GM19025 (cell line): ENCODE measurements around the gene EHMT1.

Experiments
- ATAC-seq: cut with Tn5 transposase; IDR thresholded peaks from one replicate; pipeline ENCODE4 v1.9.1; 2021; ENCODE audit warnings: mild to moderate bottlenecking, low read depth, moderate library complexity; ENCODE audit not compliant: unreplicated experiment

The EHMT1 gene

DNA sequence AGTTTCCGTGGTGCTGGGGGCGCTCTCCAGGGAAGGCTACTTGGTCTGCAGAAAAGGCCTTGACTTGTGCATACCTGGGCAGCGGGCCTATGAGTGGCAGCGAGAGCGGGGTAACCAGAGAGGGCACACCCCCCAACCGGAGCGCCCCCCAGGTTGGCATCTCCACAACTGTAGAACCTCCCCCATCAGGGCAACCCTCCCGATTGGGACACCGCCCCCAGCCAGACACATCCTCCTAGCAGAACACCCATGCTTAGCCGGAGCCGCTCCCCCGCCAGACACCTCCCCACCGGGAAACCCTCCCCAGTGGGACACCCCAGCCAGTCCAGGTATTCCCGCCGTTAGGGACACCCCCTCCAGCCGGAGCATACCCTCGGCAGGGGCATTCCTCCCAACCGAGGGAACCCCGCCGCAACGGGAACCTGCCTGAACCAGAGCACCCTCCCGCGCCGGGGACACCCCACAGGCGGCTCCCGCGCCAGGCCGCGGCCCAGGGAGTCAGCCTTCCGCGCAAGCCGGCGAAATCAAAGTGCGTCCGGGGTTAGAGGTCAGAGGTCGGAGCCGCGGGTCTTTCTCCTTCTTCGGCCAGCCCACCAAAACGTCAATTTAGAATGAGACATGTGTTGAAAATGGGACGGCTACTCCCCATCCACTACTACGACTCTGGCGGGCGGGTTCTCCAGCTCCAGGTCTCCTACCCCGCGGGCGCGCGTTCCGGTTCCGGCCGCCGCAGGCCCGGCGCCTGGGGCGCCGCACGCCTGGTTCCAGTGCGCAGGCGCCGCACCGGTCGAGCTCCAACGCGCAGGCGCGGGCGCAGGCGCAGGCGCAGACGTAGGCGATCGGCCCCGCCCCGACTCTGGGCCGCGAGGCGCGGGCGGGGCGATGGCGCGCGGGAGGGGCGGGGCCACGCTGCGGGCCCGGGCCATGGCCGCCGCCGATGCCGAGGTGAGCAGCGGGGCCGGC, at the start of gene EHMT1:
EHMT1 (plus strand) TSS at position 901 of the 963 bp plus-strand sequence; CDS start at position 925, 24 bp downstream.
- ATAC-seq: peak; percentile 64

DNA sequence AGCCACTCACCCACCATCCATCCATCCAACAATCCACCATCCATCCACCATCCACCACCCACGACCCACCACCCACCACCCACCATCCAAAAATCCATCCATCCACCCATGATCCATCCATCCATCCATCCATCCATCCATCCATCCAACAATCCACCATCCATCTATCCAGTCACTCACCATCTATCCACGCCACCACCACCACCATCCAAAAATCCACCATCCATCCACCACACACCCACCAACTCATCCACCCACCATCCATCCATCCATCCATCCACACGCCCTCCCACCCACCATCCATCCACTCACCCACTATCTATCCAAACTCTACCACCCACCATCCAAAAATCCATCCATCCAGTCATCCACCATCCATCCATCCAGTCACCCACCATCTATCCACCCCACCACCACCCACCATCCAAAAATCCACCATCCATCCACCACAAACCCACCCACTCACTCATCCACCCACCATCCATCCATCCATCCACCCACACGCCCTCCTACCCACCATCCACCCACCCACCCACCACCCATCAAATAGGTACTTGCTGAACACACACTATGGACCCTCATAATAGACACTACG, 49.1 kb upstream of the EHMT1 start:
- no peak for ATAC-seq

DNA sequence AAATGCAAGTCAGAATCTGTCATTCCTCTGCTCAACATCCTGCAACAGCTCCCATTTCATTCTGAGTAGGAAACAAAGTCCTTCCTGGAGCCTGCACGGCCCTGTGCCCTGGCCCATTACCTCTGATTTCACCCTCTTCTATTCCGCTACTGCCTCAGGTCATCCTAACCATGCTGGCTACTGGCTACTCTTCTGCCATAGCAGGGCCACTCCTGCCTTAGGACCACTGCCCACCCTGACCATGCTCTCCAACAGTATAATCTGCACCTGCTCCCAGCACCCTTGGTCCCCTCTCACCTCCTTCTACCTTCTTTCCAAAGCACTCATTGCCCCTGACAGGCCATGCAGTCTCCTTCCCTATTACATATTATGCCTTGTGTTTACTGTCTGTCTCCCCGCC, 48.2 kb upstream of the EHMT1 start:
- no peak for ATAC-seq

DNA sequence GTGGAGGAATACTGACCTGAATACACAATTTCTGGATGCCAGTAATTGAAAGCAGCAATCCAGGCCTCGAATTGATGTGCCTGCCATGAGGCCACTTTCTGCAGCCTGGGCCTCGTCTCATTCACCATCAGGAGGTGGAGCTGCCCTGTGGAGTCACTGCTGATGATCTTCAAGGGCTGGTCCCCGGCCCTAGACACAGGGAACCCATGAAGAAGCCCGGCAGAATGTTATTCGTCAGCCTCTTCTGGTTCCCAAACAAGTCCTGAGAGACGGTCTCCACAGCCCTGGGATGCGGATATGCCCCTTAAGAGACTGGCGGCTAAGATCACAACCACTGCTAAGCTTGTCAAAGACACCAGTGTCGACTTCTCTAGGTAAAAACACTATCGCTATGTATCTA, 44.6 kb upstream of the EHMT1 start:
- ATAC-seq: no peak

DNA sequence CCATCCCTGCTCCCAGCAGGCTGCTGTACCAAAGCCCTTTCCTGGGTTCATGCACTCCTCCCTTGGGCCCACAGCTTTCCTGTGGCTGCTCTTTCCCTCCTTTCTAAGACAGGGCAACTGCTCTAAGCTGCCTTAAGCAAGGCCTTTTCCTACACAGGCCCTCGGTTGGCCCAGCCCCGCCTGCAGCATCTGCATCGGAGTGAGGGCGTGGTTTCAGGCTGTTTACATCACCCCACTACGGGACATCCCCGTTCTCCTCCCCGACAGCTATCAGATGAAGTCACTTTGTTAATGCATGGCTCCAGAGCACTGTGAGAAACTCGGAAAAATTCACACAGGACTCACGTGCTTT, 43.5 kb upstream of the EHMT1 start:
- ATAC-seq: no peak

DNA sequence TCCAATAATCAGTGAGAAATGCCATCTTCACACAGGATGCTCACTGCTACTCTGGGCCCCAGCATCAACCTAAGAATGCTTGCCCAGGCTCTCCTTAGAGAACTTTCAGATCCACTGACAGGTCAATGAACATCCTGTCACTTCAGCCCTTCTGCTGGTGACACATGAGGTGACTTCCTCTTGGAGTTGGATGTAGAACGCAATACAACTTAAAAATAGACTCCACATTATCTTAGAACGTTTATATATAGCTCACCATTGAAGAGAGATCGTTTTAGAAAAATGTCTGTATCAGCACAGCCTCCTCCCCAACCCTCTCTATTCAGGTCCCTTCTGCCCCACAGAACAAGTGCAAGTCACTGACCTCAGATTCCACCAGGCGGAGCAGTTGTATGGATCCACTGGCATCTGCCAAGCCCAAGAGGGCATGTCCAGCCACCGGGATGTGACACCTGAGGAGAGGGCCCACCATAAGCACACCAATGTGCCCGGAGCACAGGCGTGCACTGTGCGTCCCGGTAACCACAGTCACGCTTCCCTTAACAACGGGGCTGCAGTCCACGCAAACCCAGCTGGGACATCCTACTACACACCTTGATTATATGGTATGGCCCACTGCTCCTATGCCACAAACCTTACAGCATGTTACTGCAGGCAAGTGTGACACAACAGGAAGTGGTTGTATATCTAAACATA, 42.9 kb upstream of the EHMT1 start:
- ATAC-seq: no peak

DNA sequence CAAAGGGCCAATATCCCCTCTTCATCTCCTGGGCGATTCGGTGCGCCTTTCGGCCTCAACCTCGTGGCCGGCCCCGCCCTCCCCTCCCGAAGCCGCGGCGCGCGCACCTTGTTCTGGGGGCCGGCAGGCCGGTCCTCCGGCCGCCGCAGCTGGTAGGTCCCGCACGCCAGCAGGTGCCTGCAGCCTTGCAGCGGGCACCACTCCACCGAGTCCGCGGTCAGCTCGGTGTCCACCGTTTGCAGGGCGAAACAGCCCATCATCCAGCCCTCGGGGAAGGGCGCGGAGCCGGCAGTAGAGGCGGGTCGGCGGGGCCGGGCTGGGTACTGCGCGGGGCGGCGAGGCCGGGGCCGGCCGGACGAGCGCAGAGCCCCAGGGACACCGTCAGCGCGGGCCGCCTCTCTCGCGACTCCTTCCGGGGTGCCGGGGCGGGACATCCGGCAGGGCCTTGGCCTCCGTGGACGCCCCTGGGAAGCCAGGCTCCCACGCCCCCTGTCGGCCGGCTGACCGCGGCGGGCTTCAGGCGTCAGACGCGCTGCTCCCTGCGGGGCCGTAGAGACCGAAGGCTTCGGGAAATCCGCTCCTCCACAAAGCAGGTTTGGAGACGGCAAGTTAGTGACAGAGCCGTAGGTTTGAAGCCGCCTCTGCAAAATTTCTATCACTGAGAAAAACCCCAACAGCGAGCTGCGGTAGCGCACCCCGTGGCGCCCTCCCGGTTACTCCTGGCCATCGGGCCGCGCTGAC, 40.1 kb upstream of the EHMT1 start, which contains the start of gene DPH7:
DPH7 (minus strand) TSS at position 408 of the 741 bp plus-strand sequence; CDS start at position 260, 148 bp downstream.
- ATAC-seq: peak; percentile 93

DNA sequence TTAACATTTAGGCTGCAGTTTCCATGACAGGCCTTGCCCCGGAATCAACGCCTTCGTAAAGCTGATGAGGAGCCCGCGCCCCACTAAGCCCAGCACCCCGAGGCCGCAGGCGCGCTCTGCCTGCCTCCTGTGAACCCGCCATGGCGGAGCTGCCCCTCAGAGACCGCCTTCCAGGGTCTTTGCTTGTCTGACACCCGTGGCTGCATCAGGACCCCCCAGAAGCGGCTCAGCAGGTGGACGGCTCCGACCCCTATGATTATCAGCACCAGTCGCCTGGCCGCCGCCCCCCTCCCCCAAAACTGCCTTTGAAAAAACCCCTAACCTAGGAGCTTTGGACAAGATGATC, 39.6 kb upstream of the EHMT1 start:
- no peak for ATAC-seq

DNA sequence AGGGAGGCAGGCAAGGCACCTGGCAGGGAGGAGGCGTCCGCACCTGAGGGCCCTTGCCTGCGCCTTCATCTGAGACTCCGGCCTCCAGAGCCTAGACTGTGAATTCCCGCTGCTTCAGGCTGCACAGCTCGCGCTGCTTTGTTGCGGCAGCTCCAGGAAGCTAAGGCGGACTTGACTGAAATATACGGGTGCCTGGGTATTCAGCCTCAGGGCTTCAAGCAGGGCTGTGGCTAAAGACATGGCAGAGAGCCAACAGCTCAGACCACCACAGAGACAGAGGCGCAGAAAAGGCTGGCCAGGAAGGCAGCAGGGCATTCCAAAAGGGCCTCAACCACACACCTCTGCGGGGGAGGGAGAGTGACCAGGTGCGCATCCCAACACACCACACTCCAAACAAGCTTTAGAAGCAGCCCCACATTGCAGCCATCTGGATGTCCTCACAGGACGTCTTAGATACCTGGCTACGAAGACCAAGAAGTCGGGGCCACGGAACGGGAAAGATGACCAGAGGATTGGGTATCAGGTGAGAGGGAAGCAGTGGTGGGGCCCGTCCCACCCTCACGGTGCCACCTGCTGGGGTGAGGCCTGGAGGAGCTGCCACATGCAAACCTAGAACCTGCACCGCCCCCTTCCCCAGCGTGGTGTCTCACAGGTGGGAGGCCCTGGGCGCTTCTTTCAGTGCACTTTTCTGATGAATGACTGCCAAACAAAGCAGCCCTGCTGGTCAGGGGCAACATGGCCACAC, 38.4 kb upstream of the EHMT1 start:
- no peak for ATAC-seq

DNA sequence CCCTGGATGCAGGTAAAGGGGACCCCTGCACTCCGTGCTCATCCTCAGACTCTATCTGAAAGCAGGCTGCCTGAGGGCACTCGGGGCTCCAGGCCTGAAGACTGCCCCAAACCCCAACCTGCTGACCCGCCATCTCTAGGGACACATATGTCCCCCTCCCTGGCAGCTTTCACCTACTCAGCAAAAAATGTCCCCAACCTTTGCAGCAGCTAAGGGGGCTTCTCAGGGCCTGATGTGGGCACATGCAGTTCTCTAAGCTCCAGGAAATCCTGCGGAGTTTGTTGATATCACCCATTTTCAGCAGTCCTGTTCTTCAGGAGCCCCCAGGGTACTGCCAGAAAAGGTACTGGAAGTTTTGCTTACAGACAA, 37.9 kb upstream of the EHMT1 start:
- ATAC-seq: no peak

DNA sequence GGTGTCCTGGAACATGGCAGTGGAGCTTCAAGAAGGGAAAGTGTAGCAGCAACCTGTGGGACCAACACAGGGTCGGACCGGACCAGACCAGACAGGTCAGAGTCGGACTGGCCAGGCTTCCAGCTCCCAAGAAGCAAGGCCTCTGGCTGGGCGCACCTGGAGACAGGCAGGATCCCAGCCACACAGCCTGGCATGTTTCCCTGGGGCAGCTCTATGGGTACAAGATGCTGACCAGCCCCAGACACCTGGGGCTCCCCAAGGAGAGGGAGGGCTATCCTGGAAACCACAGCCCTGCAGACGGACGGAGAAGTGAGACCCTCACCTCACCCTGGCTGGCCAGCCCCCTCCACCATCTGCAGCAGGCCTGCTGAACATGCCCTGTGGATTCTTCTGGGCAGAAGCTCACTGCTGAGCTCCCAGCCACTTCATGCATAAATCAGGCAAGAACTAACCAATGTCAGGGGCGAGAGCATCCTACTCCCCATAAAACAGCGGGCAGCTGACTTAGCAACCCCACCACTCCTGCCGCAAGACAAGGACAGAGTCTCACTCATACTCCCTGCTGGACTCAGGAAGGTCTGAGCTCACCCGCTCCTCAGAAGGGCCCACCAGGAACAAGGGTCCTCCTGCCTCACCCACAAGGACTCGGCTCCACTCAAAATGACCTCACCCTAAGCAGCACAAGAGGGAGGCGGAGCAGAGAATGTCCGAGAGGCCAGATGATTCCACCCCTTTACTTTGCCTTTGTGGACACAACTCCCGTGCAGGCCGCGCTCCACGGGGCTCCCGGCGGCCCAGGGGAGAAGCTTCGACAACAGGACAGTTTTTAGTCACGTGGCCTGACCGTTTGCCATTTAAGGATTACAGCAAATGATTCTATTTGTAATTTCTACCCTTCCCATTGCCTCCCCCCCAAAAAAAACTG, 37.2 kb upstream of the EHMT1 start:
- ATAC-seq: no peak

DNA sequence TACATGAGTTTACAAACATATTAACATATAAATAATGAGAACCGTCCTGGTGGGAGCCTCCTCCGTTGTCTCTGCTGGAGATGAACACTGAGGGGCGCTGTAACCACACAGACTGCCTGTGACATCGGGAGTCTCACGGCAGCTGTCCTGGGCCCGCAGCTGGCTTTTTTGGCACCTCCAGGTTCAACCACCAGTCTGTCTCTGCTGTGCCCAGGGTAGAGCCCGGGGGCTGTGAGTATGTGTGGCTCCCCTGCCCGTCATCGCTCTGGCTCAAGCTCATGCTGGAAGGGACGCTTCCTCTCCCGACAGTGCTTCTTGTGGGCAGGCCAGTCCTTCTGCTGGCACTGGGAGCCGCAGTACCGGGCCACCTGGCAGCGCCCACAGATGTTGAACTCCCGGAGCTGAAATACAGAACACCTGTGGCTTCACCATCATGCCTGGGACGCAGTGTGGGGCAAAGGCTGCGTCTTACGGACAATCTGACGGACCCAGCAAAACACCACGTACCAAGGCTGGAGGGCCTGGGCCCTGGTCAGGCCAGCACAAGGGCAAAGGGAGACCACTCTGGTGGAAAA, 36.4 kb upstream of the EHMT1 start:
- ATAC-seq: no peak

DNA sequence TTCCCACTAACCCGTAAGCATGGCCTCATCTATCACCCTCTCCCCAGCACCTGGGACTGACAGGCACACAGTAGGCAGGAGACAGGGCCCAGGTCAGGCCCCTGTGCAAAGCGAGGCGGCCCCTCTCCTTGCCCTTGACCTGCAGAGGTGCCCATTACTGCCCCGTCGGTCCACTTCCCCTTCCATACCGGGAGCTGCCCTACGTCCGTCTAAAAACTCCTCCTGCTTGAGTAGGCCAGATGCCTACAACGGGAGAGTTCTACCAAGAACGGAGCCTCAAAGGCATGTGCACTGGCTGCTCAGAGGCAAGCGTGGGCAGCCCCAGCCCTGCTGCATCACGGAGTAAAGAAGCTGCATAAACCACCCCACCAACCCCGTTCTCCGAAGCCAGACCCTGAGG, 35.5 kb upstream of the EHMT1 start:
- no peak for ATAC-seq

DNA sequence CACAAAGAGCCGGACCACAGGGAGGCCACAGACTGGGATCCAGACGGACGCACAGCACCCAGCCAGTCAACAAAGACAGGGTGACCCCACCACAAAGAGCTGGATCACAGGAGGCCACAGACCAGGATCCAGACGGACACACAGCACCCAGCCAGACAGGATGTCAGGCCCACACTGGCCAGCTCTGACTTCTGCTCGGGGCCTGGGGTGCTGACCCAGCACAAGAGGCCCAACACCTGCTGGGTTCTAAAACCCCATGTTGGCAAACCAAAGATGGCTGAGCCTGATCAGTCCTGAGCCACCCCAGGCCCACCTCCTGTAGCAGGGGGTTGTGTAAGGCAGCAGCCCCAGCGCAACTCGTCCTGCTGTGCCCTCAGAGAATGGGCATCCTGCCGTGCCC, 34.8 kb upstream of the EHMT1 start:
- ATAC-seq: no peak

DNA sequence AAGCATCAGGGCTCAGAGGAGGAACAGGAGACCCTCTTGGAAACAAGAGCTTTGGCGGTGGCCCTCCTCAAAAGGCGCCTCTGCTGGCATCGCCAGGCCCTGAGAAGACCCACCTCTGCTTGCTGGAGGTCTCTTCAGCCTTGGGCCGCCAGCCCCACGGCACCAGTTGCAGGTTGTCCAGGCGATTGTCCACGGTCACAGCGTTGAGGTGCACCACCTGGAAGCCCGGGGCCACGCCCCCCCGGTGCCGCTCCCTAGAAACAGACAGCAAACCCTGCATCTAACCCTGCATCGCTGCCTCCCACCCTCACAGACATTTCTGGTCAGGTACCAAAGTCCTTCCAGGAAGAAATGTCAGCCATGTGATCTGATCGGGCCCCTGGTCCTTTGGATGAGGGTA, 32.0 kb upstream of the EHMT1 start:
- no peak for ATAC-seq

DNA sequence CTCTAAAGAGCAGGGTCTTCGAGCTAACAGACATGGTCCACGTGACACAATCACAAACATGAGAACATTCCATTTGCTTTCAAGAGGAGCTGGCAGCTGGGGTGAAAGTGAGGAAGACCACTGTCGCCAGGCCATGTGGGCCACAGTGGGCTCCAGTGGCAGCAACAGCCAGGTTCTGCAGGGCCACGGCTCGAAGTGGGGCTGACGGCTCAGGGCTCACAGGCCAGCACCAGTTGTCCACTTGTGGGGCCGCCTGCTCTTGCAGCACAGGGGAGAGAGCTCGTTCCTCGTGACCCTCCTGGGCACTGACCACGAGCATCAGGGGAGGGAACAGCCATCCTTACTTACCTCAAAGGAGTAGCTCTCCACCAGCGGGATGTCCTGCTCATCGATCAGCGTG, 30.5 kb upstream of the EHMT1 start:
- no peak for ATAC-seq

DNA sequence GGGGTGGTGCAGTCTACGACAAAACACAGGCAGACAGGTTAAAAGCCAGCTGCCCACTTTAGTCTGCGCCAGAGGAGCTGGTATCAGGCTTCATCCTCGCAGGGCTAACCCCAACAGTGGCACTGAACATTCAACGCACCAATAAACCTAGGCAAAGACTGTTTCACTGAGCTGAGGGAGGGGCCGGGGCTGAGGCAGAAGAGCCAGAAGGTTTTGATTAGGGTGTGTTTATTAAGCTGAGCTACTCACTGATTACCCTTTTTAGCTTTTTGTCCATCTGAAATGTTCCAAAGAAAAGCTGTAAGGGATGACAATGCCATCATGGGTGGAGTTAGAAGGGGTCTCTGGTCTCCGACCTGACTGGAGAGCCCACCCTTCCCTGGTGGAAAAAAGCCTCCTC, 29.9 kb upstream of the EHMT1 start:
- no peak for ATAC-seq

DNA sequence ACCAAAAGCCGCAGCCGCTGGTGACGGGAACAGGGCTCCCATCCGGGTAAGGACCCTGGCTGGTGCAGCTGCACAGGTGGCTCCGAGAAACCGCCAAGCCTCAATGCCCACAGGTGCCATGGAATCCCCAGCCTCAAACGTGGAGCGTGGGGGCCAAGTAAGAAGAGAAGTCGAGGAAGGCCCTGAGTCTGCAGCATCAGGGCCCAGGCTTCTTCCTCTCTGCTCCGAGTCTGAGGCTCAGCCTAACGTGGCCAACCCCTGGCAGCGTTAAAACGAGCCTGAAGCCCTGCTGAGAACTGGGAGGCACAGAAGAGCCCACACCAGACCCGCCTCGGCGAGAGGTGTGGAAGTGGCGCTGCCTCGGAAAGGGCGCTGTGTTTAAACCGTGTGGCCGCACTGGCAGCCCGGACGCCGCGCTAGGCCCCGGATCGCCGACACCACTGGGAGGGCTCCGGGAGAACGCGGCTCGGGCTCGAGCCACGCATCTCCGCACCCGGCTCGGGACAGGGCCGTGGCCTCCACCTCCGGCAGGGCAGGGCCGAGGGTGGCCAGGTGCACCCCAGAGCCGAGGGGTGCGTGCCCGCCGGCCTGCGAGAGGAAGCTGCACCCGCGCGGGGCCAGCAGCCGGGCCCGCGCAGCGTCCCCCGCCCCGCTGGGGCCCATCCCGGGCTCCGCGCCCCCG, 29.2 kb upstream of the EHMT1 start:
- ATAC-seq: peak; percentile 20
